Fibroblast of the aortic adventitia (primary cell): ENCODE results near the gene GP1BA. TPM values are rescaled to one million over a fixed set of nuclear protein-coding genes. Genes with fewer than 3 reads are reported as not detected.

Experiments
- DNase-seq: peaks from one replicate; pipeline ENCODE4 v3.0.0-alpha.2; 2010; ENCODE audit warnings: low read depth
- H3K4me3 ChIP-seq: 2 replicates; pipeline ENCODE4 v1.5.1; 2011; ENCODE audit warnings: low read depth, mild to moderate bottlenecking, control low read depth, low read length, moderate library complexity
- CTCF ChIP-seq: IDR thresholded peaks from 2 replicates; pipeline ENCODE4 v1.5.1; 2011; ENCODE audit warnings: mild to moderate bottlenecking, low read length, control low read depth, inconsistent platforms; ENCODE audit not compliant: insufficient read depth
- total RNA-seq: library from RNA; depleted of rRNA; stranded (reverse); fragments of >200 nt; gene quantifications from 2 replicates; pipeline ENCODE4 v1.2.3, GENCODE V29; 2012; ENCODE audit warnings: low replicate concordance

The GP1BA gene
- total RNA-seq, 1 donor: not detected

- no peak overlapping the region for H3K4me3 ChIP-seq
- TF ChIP-seq CTCF: no peak
- DNase-seq: peak; percentile 62
These were observed 21.4 kb downstream of the GP1BA start for GRCh38 chr17:4953451-4953961.

GRCh38 chr17:4955091-4955490 lies 23.0 kb downstream of the GP1BA start:
- no peak for DNase-seq
- TF ChIP-seq CTCF: no peak
- no peak overlapping the region for H3K4me3 ChIP-seq

- no peak for DNase-seq
- no peak overlapping the region for H3K4me3 ChIP-seq
- no peak for TF ChIP-seq CTCF
These were observed 24.5 kb downstream of the GP1BA start for GRCh38 chr17:4956493-4957061.

GRCh38 chr17:4958102-4958501 lies 26.0 kb downstream of the GP1BA start:
- no peak for TF ChIP-seq CTCF
- no peak for DNase-seq

GRCh38 chr17:4959261-4959965 lies 27.3 kb downstream of the GP1BA start:
- H3K4me3 ChIP-seq: no peak overlapping the region
- DNase-seq: no peak
- no peak for TF ChIP-seq CTCF

More at GRCh38 chr17:4958102-4958501, 26.0 kb downstream of the GP1BA start:
- H3K4me3 ChIP-seq: no peak overlapping the region

GRCh38 chr17:4960279-4960922 lies 28.3 kb downstream of the GP1BA start:
- TF ChIP-seq CTCF: no peak
- H3K4me3 ChIP-seq: no peak overlapping the region
- DNase-seq: no peak
